ENCODE results near the gene ZNF469.

ZNF469 gene

DNA sequence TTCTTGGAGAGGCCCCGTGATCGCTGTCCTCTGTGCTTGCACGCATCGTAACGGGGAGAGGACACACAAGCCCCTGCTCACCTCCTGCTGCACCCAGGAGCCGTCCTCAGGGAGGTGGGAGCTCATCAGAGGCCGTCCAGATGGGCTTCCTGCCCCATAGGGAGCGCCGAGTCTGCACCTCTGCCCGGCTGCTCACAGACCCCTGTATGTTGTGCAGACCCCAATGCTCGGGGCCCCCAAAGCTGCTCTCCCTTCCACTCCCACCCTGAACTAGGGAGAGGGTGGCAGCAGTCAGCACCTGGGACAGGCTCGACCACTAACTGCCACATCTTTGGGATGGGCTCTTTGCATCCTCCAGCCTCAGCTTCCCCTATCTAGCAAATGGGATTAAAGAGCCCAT is 4.4 kb upstream of the ZNF469 start:
- no peak for DNase-seq

DNA sequence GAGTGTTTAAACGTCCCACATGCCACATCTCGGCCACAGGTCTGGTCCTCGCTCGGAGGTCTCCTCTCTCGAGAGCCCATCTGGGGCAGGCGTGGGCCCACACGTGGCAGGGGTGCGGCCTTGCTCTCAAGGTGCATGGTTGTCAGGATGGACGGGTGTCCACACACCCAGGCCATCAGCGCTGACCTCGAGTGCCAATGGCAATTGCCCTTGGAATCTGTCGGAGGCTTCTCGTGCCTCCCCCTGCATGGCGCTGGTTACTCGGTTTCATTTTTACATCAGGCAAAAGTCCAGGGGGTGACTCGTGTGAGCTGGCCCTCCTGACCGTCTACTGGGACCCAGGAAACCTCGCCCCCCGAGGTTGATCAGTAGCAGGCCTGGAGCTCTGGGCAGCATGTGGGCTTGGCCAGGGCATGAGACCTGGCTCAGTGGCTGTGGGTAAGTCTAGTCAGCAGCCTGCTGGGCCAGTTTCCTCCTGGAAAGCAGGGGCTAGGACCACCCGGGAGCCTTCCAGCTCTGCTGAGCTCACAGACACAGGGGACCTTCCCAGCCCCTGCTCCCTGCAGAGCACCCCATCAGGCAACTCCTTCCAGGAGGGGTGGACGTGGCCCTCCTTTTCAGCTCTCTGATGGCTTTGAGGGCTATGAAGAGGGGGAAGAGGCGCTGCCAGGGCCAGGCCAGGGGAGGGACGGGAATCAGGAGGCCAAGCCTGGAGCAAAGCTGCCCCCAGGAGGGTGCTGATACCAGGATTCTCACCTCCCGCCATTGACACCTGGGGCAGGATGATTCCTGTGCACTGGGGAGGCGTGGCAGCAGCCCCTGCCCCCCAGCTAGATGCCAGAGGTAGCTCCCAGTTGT is 3.7 kb upstream of the ZNF469 start:
- no peak for DNase-seq

GRCh38 chr16:88379694-88380040 is 3.1 kb upstream of the ZNF469 start:
- no peak for DNase-seq

GRCh38 chr16:88380099-88380498 is 2.7 kb upstream of the ZNF469 start:
- DNase-seq = no peak

GRCh38 chr16:88380619-88381018 is 2.1 kb upstream of the ZNF469 start:
- DNase-seq = no peak

GRCh38 chr16:88381820-88382451 is 823 bp upstream of the ZNF469 start:
- DNase-seq = no peak

DNA sequence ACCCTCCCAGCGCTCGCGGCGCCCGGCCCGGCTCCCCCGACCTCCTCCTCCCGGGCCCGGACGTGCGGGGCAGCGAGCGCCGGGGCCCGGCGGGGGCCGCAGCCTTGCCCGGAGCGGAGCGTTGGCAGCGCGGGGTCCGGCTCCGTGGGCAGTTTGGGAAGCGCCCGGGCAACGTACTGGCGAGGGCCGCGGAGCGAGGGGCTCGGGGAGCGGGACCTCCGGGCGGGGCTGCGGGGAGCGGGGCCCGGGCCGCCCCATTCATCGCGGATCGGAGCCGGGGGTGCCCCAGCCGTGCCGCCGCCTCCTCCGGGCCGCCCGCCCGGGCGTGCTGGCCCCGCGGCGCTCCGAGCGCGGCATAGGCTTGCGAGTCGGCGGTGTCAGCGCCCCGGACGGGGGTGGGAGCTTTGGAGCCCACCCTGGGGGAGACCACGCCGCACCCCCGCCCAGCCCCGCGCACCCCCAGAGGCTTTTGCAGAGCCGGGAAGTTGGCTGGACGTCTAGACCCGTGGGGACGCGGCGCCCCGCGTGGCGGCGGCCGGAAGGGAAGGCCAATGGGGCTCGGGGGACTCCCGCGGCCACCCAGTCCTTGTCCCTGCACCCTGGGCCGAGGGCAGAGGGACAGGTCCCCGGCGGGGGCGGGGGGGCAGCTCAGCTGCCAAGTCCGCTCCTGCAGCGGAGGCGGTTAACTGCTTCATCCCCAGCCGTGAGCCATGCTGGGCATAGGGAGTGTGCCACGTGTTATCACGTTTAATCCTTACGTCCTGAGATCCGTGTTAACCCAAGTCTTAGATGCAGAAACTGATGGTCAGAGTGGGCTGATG is 852 bp downstream of the ZNF469 start:
- no peak for DNase-seq

GRCh38 chr16:88384222-88385111 is 1.7 kb downstream of the ZNF469 start:
- no peak for DNase-seq

- no peak for DNase-seq
Measured at GRCh38 chr16:88385112-88385594, 2.4 kb downstream of the ZNF469 start.

DNA sequence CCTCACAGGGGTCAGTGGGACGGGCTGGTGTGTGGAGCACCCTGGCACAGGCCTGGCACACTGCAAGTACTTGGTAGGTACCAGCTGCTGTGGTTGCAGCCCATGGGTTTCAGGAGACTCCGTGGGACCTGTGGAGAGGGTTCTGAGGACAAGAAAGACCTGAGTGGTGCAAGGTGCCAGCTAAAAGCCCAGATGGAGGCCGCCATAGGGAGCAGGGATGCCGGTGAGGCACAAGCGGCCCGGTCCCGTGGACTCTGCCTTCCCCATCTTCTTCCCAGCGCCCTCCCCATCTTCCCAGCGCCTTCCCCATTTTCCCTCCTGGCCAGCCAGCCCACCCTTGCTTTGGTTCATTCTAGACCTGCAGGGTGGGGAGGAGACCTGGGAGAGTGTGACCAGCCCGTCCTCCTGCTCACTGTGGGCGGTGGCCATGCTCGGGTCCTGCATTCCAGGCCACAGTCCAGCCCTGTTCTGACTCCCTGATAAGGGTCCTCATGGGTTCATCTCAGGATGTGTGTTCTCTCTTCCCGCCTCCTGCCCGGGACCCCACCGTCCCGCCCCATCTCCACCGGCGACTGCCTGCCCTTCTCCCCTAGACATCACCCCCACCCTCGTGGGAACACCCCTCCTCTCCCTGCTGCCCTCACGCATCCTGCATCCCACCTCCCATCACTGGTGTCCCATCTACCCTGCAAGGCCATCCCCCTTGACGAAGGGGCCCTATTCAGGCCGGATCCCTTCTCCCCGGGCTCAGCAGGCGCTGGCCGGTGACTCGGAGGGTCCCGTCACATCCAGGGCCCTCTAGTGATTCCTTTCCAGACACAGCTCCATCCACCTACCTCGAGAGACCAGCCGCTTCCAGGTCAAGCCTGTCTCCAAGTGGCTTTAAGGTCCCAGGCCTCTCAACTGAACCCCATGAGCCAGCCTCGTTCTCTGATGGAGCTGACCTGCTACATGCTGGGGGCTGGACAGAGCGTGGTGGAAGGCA is 3.4 kb downstream of the ZNF469 start:
- DNase-seq = no peak

- no peak for DNase-seq
Measured at GRCh38 chr16:88387180-88387765, 4.5 kb downstream of the ZNF469 start.

- no peak for DNase-seq
Measured at GRCh38 chr16:88387941-88388627, 5.3 kb downstream of the ZNF469 start.

GRCh38 chr16:88389191-88389590 is 6.4 kb downstream of the ZNF469 start:
- no peak for DNase-seq

GRCh38 chr16:88389621-88390160 is 6.9 kb downstream of the ZNF469 start:
- no peak for DNase-seq

DNA sequence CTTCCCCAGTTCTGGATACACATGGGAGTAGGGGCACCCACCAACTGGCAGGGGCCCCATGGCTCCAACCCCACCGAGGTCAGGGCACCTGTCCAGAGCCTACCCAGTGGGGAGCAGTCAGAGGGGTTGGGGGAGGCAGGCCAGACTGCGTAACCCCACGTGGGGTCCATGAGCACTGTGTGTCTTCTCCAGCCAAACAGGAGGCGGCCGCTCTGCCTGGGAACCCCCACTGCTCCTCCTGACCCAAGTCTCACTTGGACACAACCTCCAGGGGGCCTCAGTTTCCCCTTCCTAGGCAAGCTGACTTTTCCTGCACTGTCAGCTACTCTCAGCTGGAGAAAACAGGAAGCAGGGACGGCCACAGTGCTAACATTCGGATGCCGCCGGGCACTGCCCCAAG is 7.5 kb downstream of the ZNF469 start:
- no peak for DNase-seq

GRCh38 chr16:88390735-88391134 is 8.0 kb downstream of the ZNF469 start:
- no peak for DNase-seq

DNA sequence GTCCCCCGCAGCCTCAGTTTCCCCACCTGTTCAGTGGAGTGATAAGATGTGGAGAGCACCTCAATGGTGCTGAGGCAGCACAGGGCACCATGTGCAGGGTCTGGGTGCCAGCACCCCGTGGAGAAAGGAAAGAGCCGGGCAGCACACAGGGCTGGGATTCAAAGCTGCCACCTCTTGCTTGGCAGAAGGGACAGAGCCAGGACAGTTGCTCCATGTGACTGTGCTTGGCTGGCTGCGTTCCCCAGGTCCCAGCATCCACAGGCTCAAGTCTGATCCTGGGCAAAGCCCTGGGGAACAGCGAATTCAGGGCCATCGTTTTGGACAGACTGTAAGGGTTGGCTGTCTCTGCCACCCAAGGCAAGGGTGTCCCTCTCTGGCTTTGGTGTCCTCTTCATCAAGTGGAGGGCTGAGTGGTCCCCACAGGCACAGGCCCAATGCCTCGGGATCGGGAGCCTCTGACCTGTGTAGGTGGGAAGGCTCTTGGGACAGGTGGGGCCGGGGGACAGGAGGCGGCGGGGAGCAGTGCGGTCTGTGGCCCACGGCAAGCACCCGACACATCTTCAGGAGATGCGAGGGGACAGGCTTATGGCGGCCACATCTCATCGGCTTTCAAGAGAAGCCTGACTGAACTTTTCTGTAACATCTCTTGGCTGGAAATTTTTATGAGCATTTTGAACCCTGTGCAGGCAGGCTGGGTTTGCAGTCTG is 8.5 kb downstream of the ZNF469 start:
- no peak for DNase-seq

DNA sequence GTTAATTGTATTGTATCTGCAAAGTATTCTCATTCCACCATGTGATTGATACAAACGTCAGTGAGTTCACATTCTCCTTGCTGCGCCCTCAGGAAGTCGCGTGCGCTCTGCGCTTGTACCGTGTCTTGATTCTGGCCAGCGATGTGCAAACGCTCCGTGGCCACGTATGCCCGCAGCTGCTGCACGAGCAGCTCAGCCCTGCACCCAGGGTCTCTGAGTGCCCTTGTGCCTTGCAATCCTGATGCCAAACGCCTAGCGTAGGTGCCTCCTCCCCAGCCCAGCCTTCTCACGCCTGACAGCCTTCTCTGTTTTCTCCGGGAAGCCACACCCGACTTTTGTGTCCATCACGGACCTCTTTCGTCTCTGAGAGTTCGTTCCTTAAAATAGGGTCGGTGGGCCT is 9.4 kb downstream of the ZNF469 start:
- no peak for DNase-seq

GRCh38 chr16:88392616-88393015 is 9.9 kb downstream of the ZNF469 start:
- no peak for DNase-seq
